ENCODE data around the gene LRG1. TPM values are rescaled to one million over a fixed set of nuclear protein-coding genes. Genes with fewer than 3 reads are reported as not detected.

LRG1 gene
- total and polyA plus RNA-seq, 4 donors = 0.36 to 1.3 (median 0.46) TPM

DNA sequence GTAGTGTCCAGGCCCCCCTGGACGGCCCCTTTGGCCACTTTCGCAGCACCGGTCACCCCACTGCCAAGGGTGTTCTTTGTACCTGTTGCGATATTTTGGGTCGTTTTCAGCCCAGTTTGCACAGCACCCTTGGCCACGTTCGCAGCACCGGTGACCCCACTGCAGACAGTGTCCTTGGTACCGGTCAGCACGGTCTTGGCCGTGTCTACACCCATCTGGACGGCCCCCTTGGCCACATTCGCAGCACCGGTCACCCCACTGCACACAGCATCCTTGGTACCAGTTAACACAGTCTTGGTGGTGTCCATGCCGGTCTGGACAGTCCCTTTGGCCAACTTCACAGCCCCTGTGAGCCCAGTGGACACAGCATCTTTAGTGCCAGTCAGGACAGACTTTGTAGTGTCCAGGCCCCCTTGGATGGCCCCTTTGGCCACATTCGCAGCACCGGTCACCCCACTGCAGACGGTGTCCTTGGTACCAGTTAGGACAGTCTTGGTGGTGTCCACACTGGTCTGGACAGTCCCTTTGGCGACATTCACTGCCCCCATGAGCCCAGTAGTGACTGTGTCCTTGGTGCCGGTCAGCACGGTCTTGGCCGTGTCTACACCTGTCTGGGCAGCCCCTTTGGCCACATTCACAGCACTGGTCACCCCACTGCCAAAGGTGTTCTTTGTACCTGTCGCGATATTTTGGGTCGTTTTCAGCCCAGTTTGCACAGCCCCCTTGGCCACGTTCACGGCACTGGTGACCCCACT lies 28.4 kb downstream of the LRG1 start:
- no peak overlapping the region for H3K27ac ChIP-seq (ENCODE audit: low read depth, low read length)
- no peaks in the 10 kb centered on the region for H3K9me3 ChIP-seq (ENCODE audit: control insufficient read depth, insufficient read depth, low read length)
- peaks cover 44% of the 10 kb centered on the region for H3K36me3 ChIP-seq (ENCODE audit: control insufficient read depth, insufficient read depth, low read length)
- DNase-seq (ENCODE audit: low read depth in 4 of 6, low spot score in 6 of 6) = no peak
- WGBS (ENCODE audit: insufficient coverage) = 90% methylated on average over 27 of the region's 27 CpGs
- H3K4me3 ChIP-seq (ENCODE audit: low read depth, low read length) = no peak overlapping the region
- H3K4me1 ChIP-seq (ENCODE audit: control insufficient read depth, insufficient read depth, low read length) = no peaks in the 10 kb centered on the region
- no peaks in the 10 kb centered on the region for H3K27me3 ChIP-seq (ENCODE audit: control insufficient read depth, insufficient read depth, low read length)

DNA sequence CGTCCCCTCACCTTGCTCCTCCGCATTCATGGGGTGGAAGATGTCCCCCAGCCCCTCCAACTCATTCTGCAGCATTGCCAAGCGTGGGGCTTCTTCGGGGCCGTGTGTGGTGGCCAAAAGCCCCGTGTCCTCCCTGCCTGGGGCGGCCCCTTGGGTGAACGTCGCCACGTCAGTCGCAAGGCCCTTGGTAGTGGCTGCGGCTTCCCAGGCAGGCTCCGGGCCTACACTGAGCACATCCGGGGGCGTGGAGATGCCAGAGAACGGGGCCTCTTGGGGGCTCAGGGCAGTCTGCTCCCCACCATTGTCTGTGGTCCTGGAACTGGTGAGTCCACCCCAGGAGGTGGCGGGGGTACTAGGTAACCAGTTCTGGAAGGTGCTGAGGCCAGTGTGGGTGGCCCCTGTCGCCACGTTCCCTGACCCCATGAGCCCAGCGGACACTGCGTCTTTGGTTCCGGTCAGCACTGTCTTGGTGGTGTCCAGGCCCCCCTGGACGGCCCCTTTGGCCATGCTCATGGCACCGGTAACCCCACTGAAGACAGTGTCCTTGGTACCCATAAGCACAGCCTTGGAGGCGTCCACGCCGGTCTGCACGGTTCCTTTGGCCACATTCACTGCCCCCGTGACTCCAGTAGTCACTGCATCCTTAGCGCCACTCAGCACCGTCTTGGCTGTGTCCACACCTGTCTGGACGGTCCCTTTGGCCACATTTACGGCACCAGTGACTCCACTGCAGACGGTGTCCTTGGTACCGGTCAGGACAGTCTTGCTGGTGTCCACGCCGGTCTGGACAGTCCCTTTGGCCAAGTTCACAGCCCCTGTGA lies 29.2 kb downstream of the LRG1 start:
- Histone ChIP-seq H3K4me1 (ENCODE audit: control insufficient read depth, insufficient read depth, low read length) (no peaks in the 10 kb centered on the region), H3K27ac (ENCODE audit: low read depth, low read length) (no peak overlapping the region), H3K36me3 (ENCODE audit: control insufficient read depth, insufficient read depth, low read length) (peaks cover 50% of the 10 kb centered on the region), H3K9me3 (ENCODE audit: control insufficient read depth, insufficient read depth, low read length) (no peaks in the 10 kb centered on the region), H3K27me3 (ENCODE audit: control insufficient read depth, insufficient read depth, low read length) (no peaks in the 10 kb centered on the region), H3K4me3 (ENCODE audit: low read depth, low read length) (no peak overlapping the region)
- no peak for DNase-seq (ENCODE audit: low read depth in 4 of 6, low spot score in 6 of 6)
- 86% methylated on average over 33 of the region's 37 CpGs for WGBS (ENCODE audit: insufficient coverage)

DNA sequence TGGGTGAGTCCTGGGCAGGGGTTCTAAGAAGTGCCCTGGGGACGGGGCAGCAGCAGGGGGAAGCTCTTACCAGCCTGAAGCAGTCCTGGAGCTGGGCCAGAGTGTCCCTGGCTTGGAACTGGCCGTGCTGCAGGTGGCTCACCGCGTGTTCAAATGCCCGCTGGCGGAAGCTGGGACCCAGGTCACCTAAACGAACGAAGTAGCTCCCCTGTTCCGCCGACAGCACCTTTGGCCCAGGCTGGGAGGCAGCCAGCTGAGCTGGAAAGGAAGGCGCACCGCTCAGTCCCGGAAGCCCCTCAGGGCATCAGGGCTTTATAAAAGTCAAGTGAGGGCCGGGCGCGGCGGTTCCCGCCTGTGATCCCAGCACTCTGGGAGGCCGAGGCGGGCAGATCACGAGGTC lies 31.1 kb downstream of the LRG1 start:
- Histone ChIP-seq H3K27me3 (ENCODE audit: control insufficient read depth, insufficient read depth, low read length) (no peaks in the 10 kb centered on the region), H3K4me1 (ENCODE audit: control insufficient read depth, insufficient read depth, low read length) (no peaks in the 10 kb centered on the region), H3K9me3 (ENCODE audit: control insufficient read depth, insufficient read depth, low read length) (no peaks in the 10 kb centered on the region), H3K36me3 (ENCODE audit: control insufficient read depth, insufficient read depth, low read length) (peaks cover 70% of the 10 kb centered on the region), H3K27ac (ENCODE audit: low read depth, low read length) (no peak overlapping the region), H3K4me3 (ENCODE audit: low read depth, low read length) (no peak overlapping the region)
- no peak for DNase-seq (ENCODE audit: low read depth in 4 of 6, low spot score in 6 of 6)
- WGBS (ENCODE audit: insufficient coverage) = 87% methylated on average over 13 of the region's 21 CpGs

DNA sequence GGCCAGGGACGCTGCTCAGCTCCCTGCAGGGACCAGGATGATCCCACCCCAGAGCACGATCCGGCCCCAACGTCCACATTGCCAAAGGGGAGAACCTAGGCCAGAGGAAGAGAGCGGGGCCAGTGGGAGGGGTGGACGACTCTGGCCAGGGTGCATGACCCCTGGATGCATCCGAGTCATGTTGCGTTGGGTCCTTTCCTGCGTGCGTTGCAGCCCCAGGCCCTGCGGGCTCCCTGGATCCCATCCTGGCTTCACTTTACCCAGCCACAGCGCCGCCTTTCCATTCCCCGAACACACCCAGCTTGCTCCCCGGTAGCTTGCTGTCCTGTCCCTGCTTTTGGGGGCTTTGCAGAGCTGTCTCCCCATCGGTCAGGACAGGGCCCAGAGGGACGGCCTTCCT lies 32.0 kb downstream of the LRG1 start:
- no peak overlapping the region for H3K4me3 ChIP-seq (ENCODE audit: low read depth, low read length)
- H3K9me3 ChIP-seq (ENCODE audit: control insufficient read depth, insufficient read depth, low read length) = no peaks in the 10 kb centered on the region
- no peak for DNase-seq (ENCODE audit: low read depth in 4 of 6, low spot score in 6 of 6)
- H3K27ac ChIP-seq (ENCODE audit: low read depth, low read length) = no peak overlapping the region
- WGBS (ENCODE audit: insufficient coverage) = 89% methylated on average over 16 of the region's 17 CpGs
- H3K36me3 ChIP-seq (ENCODE audit: control insufficient read depth, insufficient read depth, low read length) = peaks cover 75% of the 10 kb centered on the region
- H3K27me3 ChIP-seq (ENCODE audit: control insufficient read depth, insufficient read depth, low read length) = no peaks in the 10 kb centered on the region
- H3K4me1 ChIP-seq (ENCODE audit: control insufficient read depth, insufficient read depth, low read length) = no peaks in the 10 kb centered on the region

DNA sequence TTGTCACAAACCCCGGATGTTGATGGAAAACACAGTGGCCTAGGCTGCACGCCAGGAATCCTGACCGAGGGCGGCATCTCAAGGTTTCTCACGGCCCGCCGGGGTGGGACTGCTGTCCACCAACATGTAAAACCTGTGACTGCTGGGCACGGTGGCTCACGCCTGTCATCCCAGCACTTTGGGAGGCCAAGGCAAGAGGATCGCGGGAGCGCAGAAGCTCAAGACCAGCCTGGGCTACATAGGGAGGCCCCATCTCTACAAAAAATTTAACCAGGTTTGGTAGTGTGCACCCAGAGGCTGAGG lies 32.7 kb downstream of the LRG1 start:
- H3K4me1 ChIP-seq (ENCODE audit: control insufficient read depth, insufficient read depth, low read length) = no peaks in the 10 kb centered on the region
- H3K4me3 ChIP-seq (ENCODE audit: low read depth, low read length) = no peak overlapping the region
- no peak overlapping the region for H3K27ac ChIP-seq (ENCODE audit: low read depth, low read length)
- H3K27me3 ChIP-seq (ENCODE audit: control insufficient read depth, insufficient read depth, low read length) = no peaks in the 10 kb centered on the region
- no peak for DNase-seq (ENCODE audit: low read depth in 4 of 6, low spot score in 6 of 6)
- H3K36me3 ChIP-seq (ENCODE audit: control insufficient read depth, insufficient read depth, low read length) = peaks cover 80% of the 10 kb centered on the region
- WGBS (ENCODE audit: insufficient coverage) = 90% methylated on average over 12 of the region's 12 CpGs
- no peaks in the 10 kb centered on the region for H3K9me3 ChIP-seq (ENCODE audit: control insufficient read depth, insufficient read depth, low read length)

DNA sequence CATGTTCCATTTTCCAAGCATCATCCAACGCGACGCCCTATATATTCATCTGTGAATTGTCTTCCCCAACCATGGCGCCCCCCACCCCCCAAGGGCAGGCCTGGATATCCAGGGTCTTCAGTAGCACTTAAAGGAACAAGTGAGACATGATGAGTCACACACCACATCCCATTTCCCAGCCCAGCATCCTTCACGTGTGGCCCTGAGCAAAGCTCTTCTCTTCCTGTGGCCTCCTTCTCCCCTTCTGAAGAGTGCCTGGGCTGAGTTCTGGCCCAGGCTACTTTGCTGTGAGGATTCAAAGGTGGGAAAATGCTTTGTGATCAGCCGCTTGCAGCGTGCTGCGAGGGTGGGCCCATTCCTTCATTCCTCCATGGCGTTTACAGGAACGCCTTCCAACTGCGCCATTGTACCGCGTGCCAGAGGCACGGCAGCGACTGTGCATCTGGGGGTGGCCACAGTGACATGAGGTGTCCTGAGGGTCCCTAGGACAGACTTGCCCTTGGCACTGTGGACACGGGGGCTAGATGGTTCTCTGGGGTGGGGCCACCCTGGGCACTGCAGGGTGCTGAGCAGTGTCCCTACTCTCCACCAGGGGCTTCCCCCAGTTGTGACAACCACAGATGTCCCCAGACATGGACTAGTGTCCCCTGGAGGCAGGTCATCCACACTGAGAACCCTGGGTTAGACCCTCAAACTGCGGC lies 33.2 kb downstream of the LRG1 start:
- DNase-seq (ENCODE audit: low read depth in 4 of 6, low spot score in 6 of 6) = no peak
- Histone ChIP-seq H3K27ac (ENCODE audit: low read depth, low read length) (no peak overlapping the region), H3K9me3 (ENCODE audit: control insufficient read depth, insufficient read depth, low read length) (no peaks in the 10 kb centered on the region), H3K4me3 (ENCODE audit: low read depth, low read length) (no peak overlapping the region), H3K36me3 (ENCODE audit: control insufficient read depth, insufficient read depth, low read length) (peaks cover 80% of the 10 kb centered on the region), H3K4me1 (ENCODE audit: control insufficient read depth, insufficient read depth, low read length) (no peaks in the 10 kb centered on the region), H3K27me3 (ENCODE audit: control insufficient read depth, insufficient read depth, low read length) (no peaks in the 10 kb centered on the region)
- 93% methylated on average over 17 of the region's 17 CpGs for WGBS (ENCODE audit: insufficient coverage)

DNA sequence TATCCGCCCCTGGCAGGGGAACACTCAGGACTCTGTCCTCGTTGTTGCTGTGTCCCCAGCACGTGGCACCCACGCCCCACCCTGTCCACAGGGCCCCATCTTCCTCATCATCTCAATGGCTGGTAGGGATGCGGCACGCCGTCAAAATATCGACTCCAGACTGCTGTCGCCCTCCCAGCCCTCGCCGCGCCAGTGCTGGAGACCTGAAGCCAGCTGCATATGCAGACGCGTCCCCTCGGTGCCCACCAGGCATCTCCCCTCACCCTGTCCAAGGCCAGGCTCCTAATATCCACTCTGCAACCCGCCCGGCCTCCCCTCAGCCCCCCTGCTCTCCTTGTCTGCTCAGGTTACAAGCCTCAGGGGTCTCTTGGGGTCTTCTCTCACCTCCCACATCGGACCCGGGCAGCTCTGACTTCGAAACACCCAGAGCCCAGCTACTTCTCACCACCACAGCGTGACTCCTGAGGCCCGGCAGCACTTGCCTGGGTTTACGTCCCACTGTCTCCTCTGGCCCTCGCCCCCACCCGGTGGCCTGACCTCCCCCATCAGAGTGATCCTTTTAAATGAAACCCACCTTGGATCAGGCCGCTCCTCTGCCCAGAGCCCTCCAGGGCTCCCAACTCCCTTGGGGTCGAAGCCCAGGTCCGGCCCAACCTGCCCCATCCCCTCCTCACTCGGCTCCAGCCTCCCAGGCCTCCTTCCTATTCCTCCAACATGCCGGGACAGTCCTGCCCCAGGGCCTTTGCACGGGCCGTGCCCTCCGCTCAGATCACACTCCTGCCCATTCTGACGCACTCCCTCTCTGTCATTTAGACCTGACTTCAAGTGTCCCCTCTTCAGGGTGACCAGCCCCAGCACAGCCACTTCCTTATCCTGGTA lies 34.0 kb downstream of the LRG1 start:
- 95% methylated on average over 34 of the region's 34 CpGs for WGBS (ENCODE audit: insufficient coverage)
- Histone ChIP-seq H3K4me3 (ENCODE audit: low read depth, low read length) (no peak overlapping the region), H3K36me3 (ENCODE audit: control insufficient read depth, insufficient read depth, low read length) (peaks cover 83% of the 10 kb centered on the region), H3K4me1 (ENCODE audit: control insufficient read depth, insufficient read depth, low read length) (no peaks in the 10 kb centered on the region), H3K9me3 (ENCODE audit: control insufficient read depth, insufficient read depth, low read length) (no peaks in the 10 kb centered on the region), H3K27ac (ENCODE audit: low read depth, low read length) (no peak overlapping the region), H3K27me3 (ENCODE audit: control insufficient read depth, insufficient read depth, low read length) (no peaks in the 10 kb centered on the region)
- DNase-seq (ENCODE audit: low read depth in 4 of 6, low spot score in 6 of 6) = no peak

DNA sequence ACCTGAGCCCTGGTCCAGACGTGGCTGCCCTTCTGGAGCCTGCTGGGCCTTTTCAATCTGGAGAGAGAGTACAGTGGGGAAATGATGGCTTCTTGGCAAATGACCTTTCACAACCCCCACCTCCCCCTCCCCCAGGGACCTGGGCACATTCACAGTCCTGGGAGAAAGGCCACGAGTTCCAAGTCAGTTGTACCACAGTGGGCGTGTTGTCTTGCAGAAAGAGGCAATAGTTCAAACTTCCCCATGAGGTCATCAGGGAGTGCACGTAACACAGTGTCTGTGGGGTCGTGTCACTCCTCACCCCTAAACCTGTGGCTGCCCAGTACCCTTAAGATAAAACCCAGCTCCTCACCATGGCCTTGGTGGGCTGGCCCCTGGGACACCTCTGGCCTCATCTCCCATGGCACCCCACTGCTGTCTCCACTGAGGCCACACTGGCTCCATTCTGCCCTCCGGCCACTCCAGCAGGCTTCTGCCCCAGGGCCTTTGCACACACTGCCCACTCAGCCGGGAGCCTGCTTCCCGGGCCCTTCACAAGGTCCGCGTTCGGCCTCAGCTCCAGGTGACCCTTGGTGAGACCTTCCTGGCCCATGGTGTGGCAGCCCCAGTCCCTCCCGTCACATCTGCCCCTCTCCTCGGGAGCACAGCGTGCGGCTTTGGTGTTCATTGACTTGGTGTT lies 34.8 kb downstream of the LRG1 start:
- WGBS (ENCODE audit: insufficient coverage) = 82% methylated on average over 14 of the region's 15 CpGs
- H3K4me3 ChIP-seq (ENCODE audit: low read depth, low read length) = no peak overlapping the region
- H3K36me3 ChIP-seq (ENCODE audit: control insufficient read depth, insufficient read depth, low read length) = peaks cover 85% of the 10 kb centered on the region
- no peaks in the 10 kb centered on the region for H3K9me3 ChIP-seq (ENCODE audit: control insufficient read depth, insufficient read depth, low read length)
- no peaks in the 10 kb centered on the region for H3K27me3 ChIP-seq (ENCODE audit: control insufficient read depth, insufficient read depth, low read length)
- H3K4me1 ChIP-seq (ENCODE audit: control insufficient read depth, insufficient read depth, low read length) = no peaks in the 10 kb centered on the region
- DNase-seq (ENCODE audit: low read depth in 4 of 6, low spot score in 6 of 6) = no peak
- no peak overlapping the region for H3K27ac ChIP-seq (ENCODE audit: low read depth, low read length)

DNA sequence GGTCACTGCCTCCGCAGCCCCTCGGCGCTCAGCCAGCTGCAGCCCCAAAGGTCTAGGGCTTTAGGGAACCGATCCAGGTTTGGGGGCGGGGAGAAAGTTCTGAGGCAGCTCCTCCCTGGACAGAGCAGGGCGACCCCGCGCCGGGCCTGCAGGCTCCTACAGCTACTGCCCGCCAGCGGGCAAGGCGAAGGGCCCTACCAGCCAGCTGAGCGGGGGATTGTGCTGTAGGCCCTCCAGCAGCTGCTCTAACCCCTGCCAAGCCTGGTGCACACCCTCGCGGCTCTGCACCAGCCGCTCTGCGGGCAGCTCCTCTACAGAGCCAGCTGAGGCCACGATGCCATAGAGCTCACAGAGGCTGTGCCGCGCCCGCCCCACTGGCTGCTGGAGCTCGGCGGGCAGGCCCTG lies 35.5 kb downstream of the LRG1 start:
- no peak for DNase-seq (ENCODE audit: low read depth in 4 of 6, low spot score in 6 of 6)
- Histone ChIP-seq H3K4me1 (ENCODE audit: control insufficient read depth, insufficient read depth, low read length) (no peaks in the 10 kb centered on the region), H3K36me3 (ENCODE audit: control insufficient read depth, insufficient read depth, low read length) (peaks cover 93% of the 10 kb centered on the region), H3K27ac (ENCODE audit: low read depth, low read length) (no peak overlapping the region), H3K9me3 (ENCODE audit: control insufficient read depth, insufficient read depth, low read length) (no peaks in the 10 kb centered on the region), H3K4me3 (ENCODE audit: low read depth, low read length) (no peak overlapping the region), H3K27me3 (ENCODE audit: control insufficient read depth, insufficient read depth, low read length) (no peaks in the 10 kb centered on the region)
- WGBS (ENCODE audit: insufficient coverage) = 84% methylated on average over 21 of the region's 23 CpGs

Measured in spinal cord (tissue), 10 donors.